Hepatocyte (in vitro differentiated cells): ENCODE results near the gene SKIL. TPM values are rescaled to one million over a fixed set of nuclear protein-coding genes. Genes with fewer than 3 reads are reported as not detected.

Experiments
- DNase-seq: peaks from one replicate; pipeline ENCODE4 v3.0.0-alpha.2; 2016; ENCODE audit warnings: low spot score
- H2AFZ ChIP-seq: fragments of 200-600 bp; sonication (generic); 2 replicates; pipeline ENCODE4 v1.6.0; 2016; ENCODE audit warnings: antibody characterized with exemption, mild to moderate bottlenecking
- H3K27ac ChIP-seq: fragments of 200-600 bp; sonication (generic); 2 replicates; pipeline ENCODE4 v1.5.1; 2016; ENCODE audit warnings: mild to moderate bottlenecking
- H3K27me3 ChIP-seq: fragments of 200-600 bp; sonication (generic); 2 replicates; pipeline ENCODE4 v1.6.1; 2016
- H3K36me3 ChIP-seq: fragments of 200-600 bp; sonication (generic); replicated peaks from 2 replicates; pipeline ENCODE4 v1.5.1; 2016; ENCODE audit warnings: low read depth; ENCODE audit not compliant: insufficient read depth
- H3K4me1 ChIP-seq: fragments of 200-600 bp; sonication (generic); 2 replicates; pipeline ENCODE4 v1.5.1; 2016; ENCODE audit warnings: mild to moderate bottlenecking, moderate library complexity; ENCODE audit not compliant: insufficient read depth
- H3K4me2 ChIP-seq: fragments of 200-600 bp; sonication (generic); 2 replicates; pipeline ENCODE4 v1.6.0; 2016
- H3K4me3 ChIP-seq: fragments of 200-600 bp; sonication (generic); 2 replicates; pipeline ENCODE4 v1.5.1; 2016; ENCODE audit warnings: mild to moderate bottlenecking
- H3K79me2 ChIP-seq: fragments of 200-600 bp; sonication (generic); 2 replicates; pipeline ENCODE4 v1.6.0; 2017; ENCODE audit warnings: mild to moderate bottlenecking
- H3K9me2 ChIP-seq: fragments of 200-600 bp; sonication (generic); replicated peaks from 2 replicates; pipeline ENCODE4 v1.6.0; 2017; ENCODE audit warnings: mild to moderate bottlenecking; ENCODE audit not compliant: insufficient read depth
- H3K9me3 ChIP-seq: fragments of 200-600 bp; sonication (generic); 2 replicates; pipeline ENCODE4 v1.5.1; 2016; ENCODE audit warnings: low read depth, mild to moderate bottlenecking
- H4K20me1 ChIP-seq: fragments of 200-600 bp; sonication (generic); 2 replicates; pipeline ENCODE4 v1.6.0; 2016; ENCODE audit warnings: mild to moderate bottlenecking; ENCODE audit not compliant: insufficient read depth, poor library complexity, severe bottlenecking
- CTCF ChIP-seq: fragments of 200-600 bp; sonication (generic); IDR thresholded peaks from 2 replicates; pipeline ENCODE4 v1.5.1; 2016; ENCODE audit warnings: antibody characterized with exemption, mild to moderate bottlenecking; ENCODE audit not compliant: poor library complexity
- EZH2 ChIP-seq: fragments of 200-600 bp; sonication (generic); IDR thresholded peaks from 2 replicates; pipeline ENCODE4 v1.6.1; 2016; ENCODE audit warnings: antibody characterized with exemption, mild to moderate bottlenecking, borderline replicate concordance
- EZH2phosphoT487 ChIP-seq: fragments of 200-600 bp; sonication (generic); IDR thresholded peaks from one replicate; pipeline ENCODE4 v1.6.1; 2018; ENCODE audit warnings: antibody characterized with exemption, mild to moderate bottlenecking, low read depth, moderate library complexity; ENCODE audit not compliant: unreplicated experiment, severe bottlenecking
- WGBS: methylation state at CpG from one replicate; pipeline ENCODE4 v1.1.6; 2016; ENCODE audit warnings: low lambda C conversion rate; ENCODE audit errors: missing lambda C conversion rate; 5-methylcytosine and 5-hydroxymethylcytosine counted together
- polyA plus RNA-seq: library from polyadenylated mRNA; unstranded; fragments of >200 nt; fragmentation: Nextera tagmentation; extraction: Ambion mirVana; gene quantifications from 2 replicates; pipeline ENCODE4 v1.2.1, GENCODE V29; 2016
- total RNA-seq: library from RNA; depleted of rRNA; stranded (reverse); fragments of >200 nt; gene quantifications from 2 replicates; pipeline ENCODE4 v1.2.3, GENCODE V29; 2014

Gene SKIL
- total and polyA plus RNA-seq, 2 experiments from 2014 or later, result 28.9 to 87.5 TPM

GRCh38 chr3:170356596-170357175, 829 bp upstream of the SKIL start:
- TF ChIP-seq EZH2phosphoT487, result no peak
- no peak for TF ChIP-seq CTCF
- no peak for TF ChIP-seq EZH2
- peaks cover 26% of the 10 kb centered on the region for H4K20me1 ChIP-seq
- H3K9me3 ChIP-seq, result no peaks in the 10 kb centered on the region
- H3K36me3 ChIP-seq, result no peaks in the 10 kb centered on the region
- H3K4me3 ChIP-seq, result peak overlapping the region; percentile 14
- H3K9me2 ChIP-seq, result no peaks in the 10 kb centered on the region
- H2AFZ ChIP-seq, result peak overlapping the region; percentile 22
- H3K4me1 ChIP-seq, result peaks cover 27% of the 10 kb centered on the region
- DNase-seq, result peak; percentile 98
- WGBS, result 0% methylated on average over 3 of the region's 60 CpGs
- peak overlapping the region; percentile 96 for H3K27ac ChIP-seq
- H3K4me2 ChIP-seq, result peak overlapping the region; percentile 72
- no peaks in the 10 kb centered on the region for H3K27me3 ChIP-seq
- H3K79me2 ChIP-seq, result peaks cover 34% of the 10 kb centered on the region

GRCh38 chr3:170358042-170359010, 811 bp downstream of the SKIL start:
- TF ChIP-seq EZH2phosphoT487 (no peak), CTCF (peak; percentile 55)
- peak; percentile 91 for DNase-seq
- 0% methylated on average over 25 of the region's 44 CpGs for WGBS
- H3K4me1 ChIP-seq, result peaks cover 28% of the 10 kb centered on the region
- peak overlapping the region; percentile 96 for H3K27ac ChIP-seq
- peak overlapping the region; percentile 51 for H3K4me3 ChIP-seq
- no peaks in the 10 kb centered on the region for H3K9me3 ChIP-seq
- peaks cover 50% of the 10 kb centered on the region for H3K79me2 ChIP-seq
- no peaks in the 10 kb centered on the region for H3K9me2 ChIP-seq
- peak overlapping the region; percentile 40 for H2AFZ ChIP-seq
- H3K4me2 ChIP-seq, result peak overlapping the region; percentile 77
- H3K36me3 ChIP-seq, result no peaks in the 10 kb centered on the region
- peaks cover 32% of the 10 kb centered on the region for H4K20me1 ChIP-seq
- H3K27me3 ChIP-seq, result no peaks in the 10 kb centered on the region

GRCh38 chr3:170359178-170359704, 1.7 kb downstream of the SKIL start:
- Histone ChIP-seq H3K4me1 (peaks cover 28% of the 10 kb centered on the region), H3K9me3 (no peaks in the 10 kb centered on the region), H3K9me2 (no peaks in the 10 kb centered on the region), H3K79me2 (peaks cover 59% of the 10 kb centered on the region), H3K36me3 (no peaks in the 10 kb centered on the region), H3K27ac (peak overlapping the region; percentile 96), H2AFZ (no peak overlapping the region), H3K27me3 (no peaks in the 10 kb centered on the region), H3K4me2 (peak overlapping the region; percentile 77), H3K4me3 (peak overlapping the region; percentile 51), H4K20me1 (peaks cover 38% of the 10 kb centered on the region)
- no peak for TF ChIP-seq EZH2phosphoT487
- TF ChIP-seq CTCF, result no peak
- no peak for TF ChIP-seq EZH2
- no peak for DNase-seq
- 28% methylated on average over 20 of the region's 20 CpGs for WGBS
